Hepatocyte (in vitro differentiated cells): Measurements from ENCODE around the gene VAV3. TPM values are rescaled to one million over a fixed set of nuclear protein-coding genes. Genes with fewer than 3 reads are reported as not detected.

Experiments
- DNase-seq: peaks from one replicate; pipeline ENCODE4 v3.0.0-alpha.2; 2016; ENCODE audit warnings: low spot score
- H2AFZ ChIP-seq: fragments of 200-600 bp; sonication (generic); 2 replicates; pipeline ENCODE4 v1.6.0; 2016; ENCODE audit warnings: antibody characterized with exemption, mild to moderate bottlenecking
- H3K27ac ChIP-seq: fragments of 200-600 bp; sonication (generic); 2 replicates; pipeline ENCODE4 v1.5.1; 2016; ENCODE audit warnings: mild to moderate bottlenecking
- H3K27me3 ChIP-seq: fragments of 200-600 bp; sonication (generic); 2 replicates; pipeline ENCODE4 v1.6.1; 2016
- H3K36me3 ChIP-seq: fragments of 200-600 bp; sonication (generic); replicated peaks from 2 replicates; pipeline ENCODE4 v1.5.1; 2016; ENCODE audit warnings: low read depth; ENCODE audit not compliant: insufficient read depth
- H3K4me1 ChIP-seq: fragments of 200-600 bp; sonication (generic); 2 replicates; pipeline ENCODE4 v1.5.1; 2016; ENCODE audit warnings: mild to moderate bottlenecking, moderate library complexity; ENCODE audit not compliant: insufficient read depth
- H3K4me2 ChIP-seq: fragments of 200-600 bp; sonication (generic); 2 replicates; pipeline ENCODE4 v1.6.0; 2016
- H3K4me3 ChIP-seq: fragments of 200-600 bp; sonication (generic); 2 replicates; pipeline ENCODE4 v1.5.1; 2016; ENCODE audit warnings: mild to moderate bottlenecking
- H3K79me2 ChIP-seq: fragments of 200-600 bp; sonication (generic); 2 replicates; pipeline ENCODE4 v1.6.0; 2017; ENCODE audit warnings: mild to moderate bottlenecking
- H3K9me2 ChIP-seq: fragments of 200-600 bp; sonication (generic); replicated peaks from 2 replicates; pipeline ENCODE4 v1.6.0; 2017; ENCODE audit warnings: mild to moderate bottlenecking; ENCODE audit not compliant: insufficient read depth
- H3K9me3 ChIP-seq: fragments of 200-600 bp; sonication (generic); 2 replicates; pipeline ENCODE4 v1.5.1; 2016; ENCODE audit warnings: low read depth, mild to moderate bottlenecking
- H4K20me1 ChIP-seq: fragments of 200-600 bp; sonication (generic); 2 replicates; pipeline ENCODE4 v1.6.0; 2016; ENCODE audit warnings: mild to moderate bottlenecking; ENCODE audit not compliant: insufficient read depth, poor library complexity, severe bottlenecking
- EZH2 ChIP-seq: fragments of 200-600 bp; sonication (generic); IDR thresholded peaks from 2 replicates; pipeline ENCODE4 v1.6.1; 2016; ENCODE audit warnings: antibody characterized with exemption, mild to moderate bottlenecking, borderline replicate concordance
- EZH2phosphoT487 ChIP-seq: fragments of 200-600 bp; sonication (generic); IDR thresholded peaks from one replicate; pipeline ENCODE4 v1.6.1; 2018; ENCODE audit warnings: antibody characterized with exemption, mild to moderate bottlenecking, low read depth, moderate library complexity; ENCODE audit not compliant: unreplicated experiment, severe bottlenecking
- WGBS: methylation state at CpG from one replicate; pipeline ENCODE4 v1.1.6; 2016; ENCODE audit warnings: low lambda C conversion rate; ENCODE audit errors: missing lambda C conversion rate; 5-methylcytosine and 5-hydroxymethylcytosine counted together
- polyA plus RNA-seq: library from polyadenylated mRNA; unstranded; fragments of >200 nt; fragmentation: Nextera tagmentation; extraction: Ambion mirVana; gene quantifications from 2 replicates; pipeline ENCODE4 v1.2.1, GENCODE V29; 2016
- total RNA-seq: library from RNA; depleted of rRNA; stranded (reverse); fragments of >200 nt; gene quantifications from 2 replicates; pipeline ENCODE4 v1.2.3, GENCODE V29; 2014
- TF ChIP-seq, protein P1 (sequence below): fragments of 200-600 bp; sonication (generic); IDR thresholded peaks from 2 replicates; pipeline ENCODE4 v1.5.1; 2016; ENCODE audit warnings: antibody characterized with exemption, mild to moderate bottlenecking; ENCODE audit not compliant: poor library complexity

VAV3 gene
- total and polyA plus RNA-seq, 2 experiments from 2014 or later, result 12.3 to 40.5 TPM

DNA sequence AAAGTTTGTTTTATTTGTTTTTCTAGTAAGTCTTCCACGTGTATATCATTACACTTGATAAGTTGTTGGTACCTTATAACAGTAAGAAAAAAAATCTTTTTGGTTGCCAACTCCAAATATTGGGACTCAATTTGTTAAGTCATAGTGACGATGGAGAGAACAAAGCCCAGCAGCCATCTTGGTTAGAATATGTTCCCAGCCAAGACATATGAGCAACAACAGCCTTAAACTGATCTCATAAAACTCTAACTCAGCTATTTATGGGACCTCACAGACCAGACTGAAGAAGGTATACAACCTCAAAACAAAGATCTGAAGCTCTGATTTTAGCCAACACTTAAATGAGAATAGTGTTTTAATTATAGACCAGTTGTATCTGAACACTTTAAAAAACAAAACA is 281.3 kb downstream of the VAV3 start:
- Histone ChIP-seq H3K4me1 (peaks cover 16% of the 10 kb centered on the region), H3K9me3 (no peaks in the 10 kb centered on the region), H3K79me2 (peaks cover 16% of the 10 kb centered on the region), H3K36me3 (no peaks in the 10 kb centered on the region), H3K27me3 (no peaks in the 10 kb centered on the region), H2AFZ (peak overlapping the region; percentile 8), H3K27ac (peak overlapping the region; percentile 75), H3K9me2 (no peaks in the 10 kb centered on the region), H4K20me1 (no peaks in the 10 kb centered on the region), H3K4me2 (peak overlapping the region; percentile 61), H3K4me3 (no peak overlapping the region)
- 69% methylated on average over 2 of the region's 2 CpGs for WGBS
- DNase-seq, result no peak
- TF ChIP-seq EZH2phosphoT487 (no peak), EZH2 (no peak)
- TF ChIP-seq, protein P1, sequence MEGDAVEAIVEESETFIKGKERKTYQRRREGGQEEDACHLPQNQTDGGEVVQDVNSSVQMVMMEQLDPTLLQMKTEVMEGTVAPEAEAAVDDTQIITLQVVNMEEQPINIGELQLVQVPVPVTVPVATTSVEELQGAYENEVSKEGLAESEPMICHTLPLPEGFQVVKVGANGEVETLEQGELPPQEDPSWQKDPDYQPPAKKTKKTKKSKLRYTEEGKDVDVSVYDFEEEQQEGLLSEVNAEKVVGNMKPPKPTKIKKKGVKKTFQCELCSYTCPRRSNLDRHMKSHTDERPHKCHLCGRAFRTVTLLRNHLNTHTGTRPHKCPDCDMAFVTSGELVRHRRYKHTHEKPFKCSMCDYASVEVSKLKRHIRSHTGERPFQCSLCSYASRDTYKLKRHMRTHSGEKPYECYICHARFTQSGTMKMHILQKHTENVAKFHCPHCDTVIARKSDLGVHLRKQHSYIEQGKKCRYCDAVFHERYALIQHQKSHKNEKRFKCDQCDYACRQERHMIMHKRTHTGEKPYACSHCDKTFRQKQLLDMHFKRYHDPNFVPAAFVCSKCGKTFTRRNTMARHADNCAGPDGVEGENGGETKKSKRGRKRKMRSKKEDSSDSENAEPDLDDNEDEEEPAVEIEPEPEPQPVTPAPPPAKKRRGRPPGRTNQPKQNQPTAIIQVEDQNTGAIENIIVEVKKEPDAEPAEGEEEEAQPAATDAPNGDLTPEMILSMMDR, result no peak

DNA sequence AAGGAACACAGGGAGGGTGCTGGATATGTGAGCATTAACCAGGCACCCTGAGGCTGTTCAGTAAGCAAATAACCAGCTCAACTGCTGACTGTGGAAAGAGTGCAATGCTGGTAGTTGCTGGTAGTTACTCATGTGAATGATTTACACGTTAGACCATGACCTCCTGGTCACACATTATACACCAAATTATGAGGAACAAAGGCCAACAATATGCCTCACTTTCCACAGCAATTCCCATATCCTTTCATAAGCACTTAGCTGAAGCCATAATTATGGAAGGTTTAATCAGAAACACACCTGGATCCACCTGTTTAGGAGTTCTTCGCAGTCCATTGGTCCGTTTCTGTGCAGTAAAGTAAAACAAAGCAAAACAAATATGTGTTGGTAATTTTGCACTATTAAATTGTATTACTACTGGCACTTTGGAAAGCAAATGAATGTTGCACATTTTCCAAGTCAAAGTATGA is 281.8 kb downstream of the VAV3 start:
- H3K4me3 ChIP-seq, result no peak overlapping the region
- WGBS, result 59% methylated on average over 3 of the region's 3 CpGs
- no peaks in the 10 kb centered on the region for H3K9me2 ChIP-seq
- H4K20me1 ChIP-seq, result no peaks in the 10 kb centered on the region
- no peaks in the 10 kb centered on the region for H3K27me3 ChIP-seq
- H3K27ac ChIP-seq, result peak overlapping the region; percentile 75
- H3K36me3 ChIP-seq, result no peaks in the 10 kb centered on the region
- peak overlapping the region; percentile 61 for H3K4me2 ChIP-seq
- no peaks in the 10 kb centered on the region for H3K9me3 ChIP-seq
- H3K4me1 ChIP-seq, result peaks cover 16% of the 10 kb centered on the region
- peak; percentile 60 for DNase-seq
- H2AFZ ChIP-seq, result no peak overlapping the region
- TF ChIP-seq, protein P1, result no peak
- TF ChIP-seq EZH2 (no peak), EZH2phosphoT487 (no peak)
- H3K79me2 ChIP-seq, result peaks cover 16% of the 10 kb centered on the region

DNA sequence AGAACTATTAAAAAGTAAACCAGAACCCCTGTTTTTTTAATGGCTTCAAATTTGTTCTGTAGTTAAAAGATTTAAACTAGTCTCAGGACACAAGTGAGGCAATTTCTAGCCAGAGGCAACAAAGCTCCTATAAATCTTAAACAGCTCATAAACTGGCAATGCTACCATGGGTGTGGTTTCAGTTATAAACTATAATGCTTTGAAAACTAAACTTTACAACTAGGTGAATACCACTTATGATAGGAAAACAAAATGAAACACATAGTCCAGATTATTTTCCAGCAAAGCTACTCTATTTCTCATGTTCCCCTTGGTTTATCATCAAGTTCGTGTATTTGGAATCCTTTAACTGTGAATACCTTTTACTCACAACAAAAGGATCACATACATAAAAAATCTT is 282.5 kb downstream of the VAV3 start:
- Histone ChIP-seq H2AFZ (no peak overlapping the region), H3K4me3 (no peak overlapping the region), H3K9me2 (no peaks in the 10 kb centered on the region), H3K27me3 (no peaks in the 10 kb centered on the region), H4K20me1 (no peaks in the 10 kb centered on the region), H3K79me2 (peaks cover 16% of the 10 kb centered on the region), H3K36me3 (no peaks in the 10 kb centered on the region), H3K27ac (peak overlapping the region; percentile 75), H3K4me2 (peak overlapping the region; percentile 61), H3K4me1 (peaks cover 16% of the 10 kb centered on the region), H3K9me3 (no peaks in the 10 kb centered on the region)
- 33% methylated on average over 1 of the region's 1 CpG for WGBS
- DNase-seq, result peak; percentile 23
- no peak for TF ChIP-seq EZH2phosphoT487
- TF ChIP-seq EZH2, result no peak
- TF ChIP-seq, protein P1, result no peak
